Endothelial cell of umbilical vein (primary cell): ENCODE measurements around the gene ENO4. TPM values are rescaled to one million over a fixed set of nuclear protein-coding genes. Genes with fewer than 3 reads are reported as not detected.

Experiments
- BruUV-seq: library from RNA; stranded (reverse); fragments of 400-500 nt; replicated peaks from 2 replicates; lab custom pipeline; 2021; lab: Mats Ljungman, UMichigan
- CTCF ChIA-PET: fragments of 300-600, 350-600 bp; sonication (Branson Sonifier 250); formaldehyde crosslinking; loops from one replicate; lab custom pipeline; 2021; ENCODE audit warnings: antibody characterized with exemption, inconsistent platforms; lab: Charles Lee
- POLR2A ChIA-PET: fragments of 300-600, 350-600 bp; sonication (Branson Sonifier 250); formaldehyde crosslinking; loops from one replicate; lab custom pipeline; 2021; ENCODE audit warnings: antibody characterized with exemption, inconsistent platforms; lab: Charles Lee
- DNase-seq: peaks from one replicate; pipeline ENCODE4 v3.0.0-alpha.2; 2011; ENCODE audit warnings: low read depth, low spot score
- FAIRE-seq: peaks from 2 replicates; lab custom pipeline; 2011; peaks lifted over from hg19 to GRCh38; lab: Jason Lieb, UNC
- H2AFZ ChIP-seq: 2 replicates; pipeline ENCODE4 v1.6.0; 2012; ENCODE audit warnings: low read depth, low read length, control low read depth, inconsistent platforms
- H3K27ac ChIP-seq: 2 replicates; pipeline ENCODE4 v1.5.1; 2011; ENCODE audit warnings: low read depth, mild to moderate bottlenecking, control low read depth, low read length, moderate library complexity; ENCODE audit not compliant: insufficient read depth
- H3K27me3 ChIP-seq, 2 experiments: 2 replicates each; pipeline versions ENCODE4 v1.6.0 to v1.6.1; 2011; ENCODE audit warnings: low read length in 2 of 2, mixed read lengths in 1 of 2; ENCODE audit not compliant: control insufficient read depth in 2 of 2, insufficient read depth in 2 of 2
- H3K36me3 ChIP-seq, 2 experiments: 2 replicates in 1 of 2; 3 replicates in 1 of 2; pipeline ENCODE4 v1.5.1; 2011; ENCODE audit warnings: low read length in 2 of 2, mild to moderate bottlenecking in 1 of 2, moderate library complexity in 1 of 2; ENCODE audit not compliant: control insufficient read depth in 2 of 2, insufficient read depth in 2 of 2; ENCODE audit errors: extremely low read depth in 1 of 2
- H3K4me1 ChIP-seq: 3 replicates; pipeline ENCODE4 v1.5.1; 2011; ENCODE audit warnings: mild to moderate bottlenecking, low read length; ENCODE audit not compliant: control insufficient read depth, insufficient read depth; ENCODE audit errors: extremely low read depth
- H3K4me2 ChIP-seq: 2 replicates; pipeline ENCODE4 v1.6.1; 2011; ENCODE audit warnings: low read length, control low read depth, mixed read lengths; ENCODE audit not compliant: insufficient read depth
- H3K4me3 ChIP-seq, 3 experiments: fragments of 200-600 bp in 1 of 3; sonication (generic), shearing (Covaris generic) in 1 of 3; replicated peaks in 1 of 3; 2 replicates each; pipeline ENCODE4 v1.5.1; 2011 to 2016; ENCODE audit warnings: control low read depth in 3 of 3, low read length in 3 of 3, mild to moderate bottlenecking in 2 of 3, inconsistent platforms in 1 of 3, low read depth in 1 of 3, moderate library complexity in 1 of 3; ENCODE audit not compliant: insufficient read depth in 1 of 3
- H3K79me2 ChIP-seq: 2 replicates; pipeline ENCODE4 v1.6.0; 2012; ENCODE audit warnings: low read length, inconsistent platforms; ENCODE audit not compliant: control insufficient read depth, insufficient read depth
- H3K9ac ChIP-seq: replicated peaks from 2 replicates; pipeline ENCODE3; 2011; ENCODE audit warnings: low read length, control low read depth; ENCODE audit not compliant: insufficient read depth; ENCODE audit errors: extremely low read depth
- H3K9me1 ChIP-seq: replicated peaks from 3 replicates; pipeline ENCODE4 v1.6.0; 2011; ENCODE audit warnings: mild to moderate bottlenecking, low read length; ENCODE audit not compliant: control insufficient read depth, insufficient read depth; ENCODE audit errors: extremely low read depth
- H3K9me3 ChIP-seq: replicated peaks from 2 replicates; pipeline ENCODE4 v1.5.1; 2012; ENCODE audit warnings: low read length, inconsistent platforms; ENCODE audit not compliant: control insufficient read depth, insufficient read depth
- H4K20me1 ChIP-seq: replicated peaks from 2 replicates; pipeline ENCODE3; 2011; ENCODE audit warnings: mild to moderate bottlenecking, low read length; ENCODE audit not compliant: control insufficient read depth, insufficient read depth; ENCODE audit errors: extremely low read depth
- CTCF ChIP-seq, 2 donors: IDR thresholded peaks; 1 replicate in 1 of 2; 2 replicates in 1 of 2; pipeline ENCODE4 v1.5.1; 2011; ENCODE audit warnings: low read length in 2 of 2, mild to moderate bottlenecking in 2 of 2, moderate library complexity in 2 of 2, control low read depth in 1 of 2, inconsistent platforms in 1 of 2, low read depth in 1 of 2; ENCODE audit not compliant: insufficient read depth in 1 of 2; ENCODE audit errors: extremely low read depth in 1 of 2
- EZH2 ChIP-seq: IDR thresholded peaks from 2 replicates; pipeline ENCODE4 v1.6.1; 2012; ENCODE audit warnings: borderline replicate concordance, low read depth, mild to moderate bottlenecking, moderate library complexity, low read length, inconsistent platforms; ENCODE audit not compliant: severe bottlenecking
- FOS ChIP-seq: IDR thresholded peaks from 2 replicates; pipeline ENCODE4 v1.6.1; 2011; ENCODE audit warnings: mild to moderate bottlenecking, low read length, moderate library complexity, borderline replicate concordance; ENCODE audit not compliant: insufficient read depth
- GATA2 ChIP-seq: IDR thresholded peaks from 2 replicates; pipeline ENCODE4 v1.7.0; 2011; ENCODE audit warnings: low read depth, mild to moderate bottlenecking, moderate library complexity, mixed read lengths, low read length; ENCODE audit not compliant: insufficient read length, insufficient read depth
- JUN ChIP-seq: IDR thresholded peaks from 2 replicates; pipeline ENCODE4 v1.6.1; 2011; ENCODE audit warnings: borderline replicate concordance, low read depth; ENCODE audit not compliant: insufficient read length, insufficient read depth
- MAX ChIP-seq: IDR thresholded peaks from 2 replicates; pipeline ENCODE4 v1.6.1; 2011; ENCODE audit not compliant: insufficient read depth, insufficient read length
- MYC ChIP-seq: IDR thresholded peaks from one replicate; pipeline ENCODE4 v1.6.1; 2011; ENCODE audit warnings: mild to moderate bottlenecking, low read depth, low read length
- POLR2A ChIP-seq: IDR thresholded peaks from 2 replicates; pipeline ENCODE4 v1.6.1; 2012; ENCODE audit warnings: low read depth, mild to moderate bottlenecking, control low read depth, low read length
- POLR2AphosphoS5 ChIP-seq: IDR thresholded peaks from 2 replicates; pipeline ENCODE4 v1.6.1; 2012; ENCODE audit warnings: low read depth, mild to moderate bottlenecking, control low read depth, low read length, moderate library complexity; ENCODE audit not compliant: insufficient read depth
- dilution Hi-C: fragments of 300-500 bp; cut with MboI; formaldehyde crosslinking; loops from one replicate; pipeline ENCODE4 v1.15.0; 2019; ENCODE audit warnings: low sequenced_read_pairs; ENCODE audit not compliant: extremely low pct_ligation_motif_present
- intact Hi-C: fragments of 100-400 bp; cut with micrococcal nuclease; formaldehyde crosslinking; loops from one replicate; pipeline ENCODE4 v1.10.0; 2022
- polyA plus RNA-seq, 4 experiments: library from polyadenylated mRNA; depleted of rRNA in 3 of 4; stranded (reverse) in 3 of 4; unstranded in 1 of 4; fragments of >200 nt; gene quantifications; 2 replicates each; pipeline versions ENCODE4 v1.2.1 to v1.2.3, GENCODE V29; 2011 to 2012; ENCODE audit warnings: missing spikeins in 1 of 4
- total RNA-seq: library from RNA; stranded (reverse); gene quantifications from 2 replicates; pipeline ENCODE4 v1.2.3, GENCODE V29; 2021

Gene ENO4
- total and polyA plus RNA-seq, 2 donors (not counting 3 experiments of a cell fraction or from before 2014, with no cell fraction given), result 0.08 TPM; not detected in 1

- no peaks in the 10 kb centered on the region for H3K36me3 ChIP-seq
- H3K9me3 ChIP-seq, result no peaks in the 10 kb centered on the region
- no peak overlapping the region for H3K4me2 ChIP-seq
- H3K9me1 ChIP-seq, result no peaks in the 10 kb centered on the region
- BruUV-seq, result no TSS peak
- TF ChIP-seq POLR2AphosphoS5 (no peak), EZH2 (no peak), MYC (no peak), CTCF (IDR thresholded peaks at IDR 0.05; ENCODE audit: extremely low read depth in 1 of 2, insufficient read depth in 1 of 2, low read depth in 1 of 2, low read length in 2 of 2) (no peak), JUN (no peak), MAX (no peak), POLR2A (no peak), FOS (no peak), GATA2 (no peak)
- H4K20me1 ChIP-seq, result no peaks in the 10 kb centered on the region
- H3K27ac ChIP-seq, result no peak overlapping the region
- CTCF ChIA-PET, result interaction anchor here (0.9 to 4.1 kb wide), 2 partner anchors 364 to 372 kb away, joined by 3 to 31 read pairs; no protein-coding TSS in a partner anchor
- H2AFZ ChIP-seq, result no peak overlapping the region
- dilution Hi-C loops, result loop anchor here (25.0 kb wide), 1 partner anchor 359 kb away; no protein-coding TSS in a partner anchor
- DNase-seq, result no peak
- H3K79me2 ChIP-seq, result no peaks in the 10 kb centered on the region
- intact Hi-C loops, result no loop called here
- FAIRE-seq, result no peak
- POLR2A ChIA-PET, result no interaction called here
- H3K27me3 ChIP-seq, result no peaks in the 10 kb centered on the region
- no peak overlapping the region for H3K9ac ChIP-seq
- H3K4me1 ChIP-seq, result no peaks in the 10 kb centered on the region
- no peak overlapping the region for H3K4me3 ChIP-seq
Observed at GRCh38 chr10:116802876-116803275, 46.4 kb upstream of the ENO4 start.
